DOHH2 (cell line): ENCODE results near the gene ARTN.

Source experiments
- EZH2phosphoT487 ChIP-seq: fragments of 200-600 bp; sonication (generic); IDR thresholded peaks from 2 replicates; pipeline ENCODE4 v1.6.1; 2017; ENCODE audit warnings: borderline replicate concordance, mild to moderate bottlenecking, antibody characterized with exemption, low read length, moderate library complexity, mixed read lengths
- TF ChIP-seq, protein P1 (sequence below): fragments of 200-600 bp; sonication (generic); IDR thresholded peaks from one replicate; pipeline ENCODE4 v1.5.1; 2014; ENCODE audit warnings: antibody characterized with exemption, mild to moderate bottlenecking, low read depth, low read length; ENCODE audit not compliant: poor library complexity, severe bottlenecking

DNA sequence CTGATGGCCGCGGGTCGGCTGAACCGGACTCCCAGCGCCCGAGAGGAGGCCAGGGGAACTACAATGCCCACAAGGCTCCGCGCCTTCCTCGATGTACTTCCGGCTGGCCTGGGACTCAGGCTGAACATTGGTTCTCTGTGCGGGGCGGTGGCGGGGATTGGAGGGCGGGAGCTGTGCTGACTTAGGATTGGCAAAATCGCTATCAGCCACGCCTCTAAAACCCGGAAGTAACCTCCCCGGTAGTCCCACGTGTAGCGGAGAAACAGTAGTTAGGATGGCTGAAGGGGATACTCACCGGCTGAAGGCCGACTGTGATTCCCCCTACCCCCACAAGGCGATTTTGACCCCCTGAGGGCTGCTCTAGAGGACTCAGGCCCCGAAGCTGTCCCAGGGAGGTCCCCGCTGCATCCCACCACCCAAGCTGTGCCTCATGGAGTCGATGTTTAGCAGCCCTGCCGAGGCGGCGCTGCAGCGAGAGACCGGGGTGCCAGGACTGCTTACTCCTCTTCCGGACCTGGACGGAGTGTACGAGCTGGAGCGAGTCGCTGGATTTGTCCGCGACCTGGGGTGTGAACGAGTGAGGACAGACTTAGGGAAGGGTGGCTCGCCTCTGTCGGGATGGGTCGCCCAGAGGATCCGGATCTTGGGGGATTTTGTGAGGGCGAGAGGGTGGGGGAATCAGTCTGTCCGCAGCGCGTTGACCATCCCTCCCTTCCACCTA is 36.3 kb downstream of the ARTN start, which contains the start of gene DPH2:
- TF ChIP-seq, protein P1, sequence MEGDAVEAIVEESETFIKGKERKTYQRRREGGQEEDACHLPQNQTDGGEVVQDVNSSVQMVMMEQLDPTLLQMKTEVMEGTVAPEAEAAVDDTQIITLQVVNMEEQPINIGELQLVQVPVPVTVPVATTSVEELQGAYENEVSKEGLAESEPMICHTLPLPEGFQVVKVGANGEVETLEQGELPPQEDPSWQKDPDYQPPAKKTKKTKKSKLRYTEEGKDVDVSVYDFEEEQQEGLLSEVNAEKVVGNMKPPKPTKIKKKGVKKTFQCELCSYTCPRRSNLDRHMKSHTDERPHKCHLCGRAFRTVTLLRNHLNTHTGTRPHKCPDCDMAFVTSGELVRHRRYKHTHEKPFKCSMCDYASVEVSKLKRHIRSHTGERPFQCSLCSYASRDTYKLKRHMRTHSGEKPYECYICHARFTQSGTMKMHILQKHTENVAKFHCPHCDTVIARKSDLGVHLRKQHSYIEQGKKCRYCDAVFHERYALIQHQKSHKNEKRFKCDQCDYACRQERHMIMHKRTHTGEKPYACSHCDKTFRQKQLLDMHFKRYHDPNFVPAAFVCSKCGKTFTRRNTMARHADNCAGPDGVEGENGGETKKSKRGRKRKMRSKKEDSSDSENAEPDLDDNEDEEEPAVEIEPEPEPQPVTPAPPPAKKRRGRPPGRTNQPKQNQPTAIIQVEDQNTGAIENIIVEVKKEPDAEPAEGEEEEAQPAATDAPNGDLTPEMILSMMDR = peak; percentile 42
- TF ChIP-seq EZH2phosphoT487 = no peak
